Measurements from ENCODE around the gene AMDHD2.
"Not testable (repeated sequence)": the region's sequence is repeated elsewhere in the genome, so short reads cannot be mapped to it uniquely, and the experiment has no call there.

AMDHD2 gene

GRCh38 chr16:2551420-2551889 lies 31.3 kb downstream of the AMDHD2 start:
- in situ Hi-C loops (cut with HindIII; ENCODE audit: low sequenced_read_pairs); DNase-seq (ENCODE audit: low read depth, low spot score); H3K4me3 ChIP-seq (ENCODE audit: low read depth, low read length): not testable (repeated sequence)
- peak; percentile 9 for TF ChIP-seq CTCF (IDR thresholded peaks at IDR 0.05; ENCODE audit: low read depth, low read length)

GRCh38 chr16:2554709-2555425 lies 34.7 kb downstream of the AMDHD2 start:
- H3K4me3 ChIP-seq (ENCODE audit: low read depth, low read length); DNase-seq (ENCODE audit: low read depth, low spot score); in situ Hi-C loops (cut with HindIII; ENCODE audit: low sequenced_read_pairs): not testable (repeated sequence)

- DNase-seq (ENCODE audit: low read depth, low spot score); H3K4me3 ChIP-seq (ENCODE audit: low read depth, low read length); in situ Hi-C loops (cut with HindIII; ENCODE audit: low sequenced_read_pairs): not testable (repeated sequence)
Measured at GRCh38 chr16:2557150-2557549, 37.0 kb downstream of the AMDHD2 start.

- DNase-seq (ENCODE audit: low read depth, low spot score); H3K4me3 ChIP-seq (ENCODE audit: low read depth, low read length); in situ Hi-C loops (cut with HindIII; ENCODE audit: low sequenced_read_pairs): not testable (repeated sequence)
Measured at GRCh38 chr16:2560131-2560797, 40.1 kb downstream of the AMDHD2 start.

- DNase-seq (ENCODE audit: low read depth, low spot score); H3K4me3 ChIP-seq (ENCODE audit: low read depth, low read length); in situ Hi-C loops (cut with HindIII; ENCODE audit: low sequenced_read_pairs): not testable (repeated sequence)
- peak; percentile 43 for TF ChIP-seq CTCF (IDR thresholded peaks at IDR 0.05; ENCODE audit: low read depth, low read length)
Measured at GRCh38 chr16:2560798-2561133, 40.6 kb downstream of the AMDHD2 start.

- in situ Hi-C loops (cut with HindIII; ENCODE audit: low sequenced_read_pairs); H3K4me3 ChIP-seq (ENCODE audit: low read depth, low read length); DNase-seq (ENCODE audit: low read depth, low spot score): not testable (repeated sequence)
Measured at GRCh38 chr16:2567506-2567905, 47.3 kb downstream of the AMDHD2 start.

- H3K4me3 ChIP-seq (ENCODE audit: low read depth, low read length); in situ Hi-C loops (cut with HindIII; ENCODE audit: low sequenced_read_pairs); DNase-seq (ENCODE audit: low read depth, low spot score): not testable (repeated sequence)
Measured at GRCh38 chr16:2568573-2568972, 48.4 kb downstream of the AMDHD2 start.

- H3K4me3 ChIP-seq (ENCODE audit: low read depth, low read length); DNase-seq (ENCODE audit: low read depth, low spot score); in situ Hi-C loops (cut with HindIII; ENCODE audit: low sequenced_read_pairs): not testable (repeated sequence)
Measured at GRCh38 chr16:2572704-2573103, 52.5 kb downstream of the AMDHD2 start.

- H3K4me3 ChIP-seq (ENCODE audit: low read depth, low read length); in situ Hi-C loops (cut with HindIII; ENCODE audit: low sequenced_read_pairs); DNase-seq (ENCODE audit: low read depth, low spot score): not testable (repeated sequence)
Measured at GRCh38 chr16:2575839-2576238, 55.7 kb downstream of the AMDHD2 start.

GRCh38 chr16:2577044-2577443 lies 56.9 kb downstream of the AMDHD2 start:
- in situ Hi-C loops (cut with HindIII; ENCODE audit: low sequenced_read_pairs); H3K4me3 ChIP-seq (ENCODE audit: low read depth, low read length); DNase-seq (ENCODE audit: low read depth, low spot score): not testable (repeated sequence)

GRCh38 chr16:2578905-2579304 lies 58.7 kb downstream of the AMDHD2 start:
- in situ Hi-C loops (cut with HindIII; ENCODE audit: low sequenced_read_pairs); H3K4me3 ChIP-seq (ENCODE audit: low read depth, low read length); DNase-seq (ENCODE audit: low read depth, low spot score): not testable (repeated sequence)
